Activated T-helper 2 cell treated with anti-CD3 and anti-CD28 coated beads, Interferon-gamma antibody, Interleukin-2, Interleukin-4, amounts not matched to agents 10 μg/mL and 5 μg/mL and 100 μg/mL, durations not matched to agents 14 hours and 24 hours and 36 hours (primary cell): Measurements from ENCODE around the gene IGSF8. TPM values are rescaled to one million over a fixed set of nuclear protein-coding genes. Genes with fewer than 3 reads are reported as not detected.
"Not testable (repeated sequence)": the region's sequence is repeated elsewhere in the genome, so short reads cannot be mapped to it uniquely, and the experiment has no call there.

Source experiments
- DNase-seq: peaks from one replicate; pipeline ENCODE4 v3.0.0; 2021; ENCODE audit warnings: low spot score
- H3K27ac Mint-ChIP-seq: one replicate; pipeline ENCODE4 v1.8.0; 2021; ENCODE audit warnings: mixed read lengths
- H3K27me3 Mint-ChIP-seq: one replicate; pipeline ENCODE4 v1.8.0; 2021; ENCODE audit warnings: low read depth, mixed read lengths
- H3K36me3 Mint-ChIP-seq: one replicate; pipeline ENCODE4 v1.8.0; 2021; ENCODE audit warnings: low read depth, mixed read lengths
- H3K4me1 Mint-ChIP-seq: one replicate; pipeline ENCODE4 v1.8.0; 2021; ENCODE audit warnings: low read depth, mixed read lengths
- H3K4me3 Mint-ChIP-seq: one replicate; pipeline ENCODE4 v1.8.0; 2021; ENCODE audit warnings: low read depth, mild to moderate bottlenecking, moderate library complexity, mixed read lengths
- H3K9me3 Mint-ChIP-seq: one replicate; pipeline ENCODE4 v1.8.0; 2021; ENCODE audit warnings: mixed read lengths
- intact Hi-C: fragments of 100-400 bp; cut with micrococcal nuclease; formaldehyde crosslinking; loops from one replicate; pipeline ENCODE4 v1.15.1; 2023
- total RNA-seq: library from RNA; stranded (reverse); gene quantifications from 2 replicates; pipeline ENCODE4 v1.2.3, GENCODE V29; 2022

Gene IGSF8
- total RNA-seq, 1 donor from 2014 or later, result 34.1 TPM

GRCh38 chr1:160122978-160123495 is 24.6 kb upstream of the IGSF8 start:
- H3K4me1 Mint-ChIP-seq, result no peaks in the 10 kb centered on the region
- no peaks in the 10 kb centered on the region for H3K36me3 Mint-ChIP-seq
- DNase-seq, result no peak
- H3K27ac Mint-ChIP-seq, result no peak overlapping the region
- H3K4me3 Mint-ChIP-seq, result no peak overlapping the region
- peaks cover 8% of the 10 kb centered on the region for H3K27me3 Mint-ChIP-seq
- intact Hi-C loops, result no loop called here
- H3K9me3 Mint-ChIP-seq, result no peaks in the 10 kb centered on the region

DNA sequence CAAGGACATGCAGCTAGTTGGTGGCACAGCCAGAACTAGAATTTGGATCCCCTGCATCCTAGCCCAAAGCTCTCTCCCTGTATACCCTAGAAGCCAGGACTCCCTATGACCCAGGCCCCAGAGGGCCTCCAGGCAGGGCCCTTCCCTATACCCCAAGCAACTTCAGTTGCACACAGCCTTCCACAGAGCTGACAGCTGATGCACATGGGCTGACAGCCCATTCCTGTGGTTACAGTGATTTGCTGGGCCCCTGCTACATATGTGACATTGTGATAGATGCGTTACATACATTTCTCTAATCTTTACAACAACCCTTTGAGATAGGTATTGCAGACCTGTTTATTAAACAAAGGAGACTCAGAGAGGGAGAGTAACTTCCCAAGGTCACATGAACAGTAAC is 23.0 kb upstream of the IGSF8 start:
- H3K36me3 Mint-ChIP-seq, result no peaks in the 10 kb centered on the region
- peaks cover 8% of the 10 kb centered on the region for H3K27me3 Mint-ChIP-seq
- intact Hi-C loops, result no loop called here
- H3K9me3 Mint-ChIP-seq, result no peaks in the 10 kb centered on the region
- no peak for DNase-seq
- H3K4me1 Mint-ChIP-seq, result no peaks in the 10 kb centered on the region
- no peak overlapping the region for H3K4me3 Mint-ChIP-seq
- no peak overlapping the region for H3K27ac Mint-ChIP-seq

DNA sequence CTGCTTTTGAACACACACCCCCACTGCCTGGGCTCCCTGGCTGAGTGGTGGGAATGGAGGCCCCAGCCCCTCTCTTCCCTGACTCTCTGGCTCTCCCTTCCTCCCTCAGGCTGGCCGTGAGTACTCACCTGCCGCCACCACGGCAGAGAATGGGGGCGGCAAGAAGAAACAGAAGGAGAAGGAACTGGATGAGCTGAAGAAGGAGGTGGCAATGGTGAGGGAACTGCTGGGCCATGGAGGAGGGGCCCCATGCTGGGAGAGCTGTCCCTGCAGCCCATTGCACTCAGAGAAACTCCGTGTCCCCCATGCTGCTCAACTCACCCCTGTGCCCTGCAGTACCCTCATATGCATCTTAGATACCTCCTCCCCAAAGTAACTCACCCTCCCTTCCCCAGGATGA is 22.4 kb upstream of the IGSF8 start:
- H3K4me3 Mint-ChIP-seq, result no peak overlapping the region
- no peaks in the 10 kb centered on the region for H3K36me3 Mint-ChIP-seq
- H3K27me3 Mint-ChIP-seq, result peaks cover 8% of the 10 kb centered on the region
- intact Hi-C loops, result no loop called here
- no peaks in the 10 kb centered on the region for H3K4me1 Mint-ChIP-seq
- H3K27ac Mint-ChIP-seq, result no peak overlapping the region
- no peak for DNase-seq
- no peaks in the 10 kb centered on the region for H3K9me3 Mint-ChIP-seq

GRCh38 chr1:160118928-160119327 is 20.5 kb upstream of the IGSF8 start:
- H3K4me3 Mint-ChIP-seq, result no peak overlapping the region

GRCh38 chr1:160117709-160118183 is 19.3 kb upstream of the IGSF8 start:
- peaks cover 11% of the 10 kb centered on the region for H3K27me3 Mint-ChIP-seq
- H3K36me3 Mint-ChIP-seq, result no peaks in the 10 kb centered on the region
- H3K27ac Mint-ChIP-seq, result no peak overlapping the region
- intact Hi-C loops, result no loop called here
- DNase-seq, result no peak
- no peaks in the 10 kb centered on the region for H3K9me3 Mint-ChIP-seq
- H3K4me1 Mint-ChIP-seq, result no peaks in the 10 kb centered on the region
- no peak overlapping the region for H3K4me3 Mint-ChIP-seq

More at GRCh38 chr1:160118928-160119327, 20.5 kb upstream of the IGSF8 start:
- DNase-seq, result no peak
- no peaks in the 10 kb centered on the region for H3K36me3 Mint-ChIP-seq
- no peaks in the 10 kb centered on the region for H3K4me1 Mint-ChIP-seq
- H3K9me3 Mint-ChIP-seq, result no peaks in the 10 kb centered on the region
- peaks cover 11% of the 10 kb centered on the region for H3K27me3 Mint-ChIP-seq
- H3K27ac Mint-ChIP-seq, result no peak overlapping the region
- intact Hi-C loops, result no loop called here

DNA sequence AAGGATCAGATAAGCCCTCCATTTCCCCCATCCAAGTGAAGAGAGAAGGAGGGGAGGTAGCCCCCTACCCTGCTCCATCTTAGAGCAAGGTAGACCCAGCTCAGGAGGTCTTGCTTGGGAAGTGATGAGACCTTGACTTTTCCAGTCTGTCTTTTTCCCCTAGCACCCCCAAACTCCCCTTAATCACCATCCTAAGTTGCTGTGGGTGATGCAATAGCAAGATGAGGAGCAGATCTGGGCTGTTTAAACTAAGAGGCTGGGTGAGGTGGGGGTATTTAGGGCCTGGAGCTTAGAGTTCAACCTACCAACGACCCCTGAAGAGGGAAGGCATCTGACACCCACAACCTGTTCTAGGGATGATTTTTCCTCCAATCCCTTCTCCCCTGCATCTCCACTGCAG is 18.9 kb upstream of the IGSF8 start:
- Mint-ChIP-seq H3K27me3 (peaks cover 11% of the 10 kb centered on the region), H3K36me3 (no peaks in the 10 kb centered on the region), H3K4me3 (no peak overlapping the region), H3K9me3 (no peaks in the 10 kb centered on the region), H3K27ac (no peak overlapping the region), H3K4me1 (no peaks in the 10 kb centered on the region)
- intact Hi-C loops, result no loop called here
- DNase-seq, result no peak

- Mint-ChIP-seq H3K4me1 (no peaks in the 10 kb centered on the region), H3K9me3 (no peaks in the 10 kb centered on the region), H3K36me3 (no peaks in the 10 kb centered on the region), H3K4me3 (no peak overlapping the region), H3K27me3 (peaks cover 11% of the 10 kb centered on the region), H3K27ac (no peak overlapping the region)
- no peak for DNase-seq
- intact Hi-C loops, result no loop called here
These were observed 18.1 kb upstream of the IGSF8 start for GRCh38 chr1:160116283-160117147.

DNA sequence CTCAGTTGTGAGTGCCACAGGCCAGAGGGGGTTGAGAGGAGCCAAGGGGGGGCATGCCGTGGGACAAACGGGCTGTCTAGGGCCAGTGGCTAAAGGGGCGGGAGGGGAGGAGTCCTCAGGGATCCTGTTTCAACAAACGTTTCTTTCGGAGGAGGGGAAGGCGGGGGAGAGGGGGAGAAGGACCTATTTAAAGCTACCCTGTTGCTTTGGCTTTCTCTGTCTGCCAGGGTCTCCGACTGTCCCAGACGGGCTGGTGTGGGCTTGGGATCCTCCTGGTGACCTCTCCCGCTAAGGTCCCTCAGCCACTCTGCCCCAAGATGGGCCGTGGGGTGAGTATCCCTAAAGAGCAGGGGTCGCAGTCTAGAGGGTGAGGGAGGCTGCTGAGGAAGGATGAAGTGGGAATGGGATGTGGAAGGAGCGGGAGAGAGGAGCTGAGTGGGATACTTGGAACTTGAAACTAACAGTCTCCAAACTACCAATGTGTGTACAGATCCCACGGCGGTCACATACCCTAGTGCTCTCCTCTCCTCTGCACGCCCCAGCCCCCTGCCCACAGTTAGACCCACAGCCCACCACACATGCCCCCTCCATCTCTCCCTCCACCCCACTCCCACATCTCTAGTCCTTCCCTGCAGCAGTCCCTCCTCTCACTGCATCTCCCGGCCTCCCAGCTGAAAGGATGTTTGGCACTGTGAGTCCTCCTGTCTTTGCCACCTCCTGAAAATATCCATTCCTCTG is 17.3 kb upstream of the IGSF8 start, which contains the start of gene ATP1A2:
Gene ATP1A2, plus strand, starts transcription at position 215 of the 738 bp plus-strand sequence. Its CDS starts 103 bp downstream, at position 318.
- intact Hi-C loops, result no loop called here
- no peaks in the 10 kb centered on the region for H3K9me3 Mint-ChIP-seq
- H3K36me3 Mint-ChIP-seq, result no peaks in the 10 kb centered on the region
- no peaks in the 10 kb centered on the region for H3K4me1 Mint-ChIP-seq
- DNase-seq, result no peak
- no peak within 1 kb of the TSS for H3K27ac Mint-ChIP-seq
- no peak within 1 kb of the TSS for H3K4me3 Mint-ChIP-seq
- H3K27me3 Mint-ChIP-seq, result peaks cover 11% of the 10 kb centered on the region

DNA sequence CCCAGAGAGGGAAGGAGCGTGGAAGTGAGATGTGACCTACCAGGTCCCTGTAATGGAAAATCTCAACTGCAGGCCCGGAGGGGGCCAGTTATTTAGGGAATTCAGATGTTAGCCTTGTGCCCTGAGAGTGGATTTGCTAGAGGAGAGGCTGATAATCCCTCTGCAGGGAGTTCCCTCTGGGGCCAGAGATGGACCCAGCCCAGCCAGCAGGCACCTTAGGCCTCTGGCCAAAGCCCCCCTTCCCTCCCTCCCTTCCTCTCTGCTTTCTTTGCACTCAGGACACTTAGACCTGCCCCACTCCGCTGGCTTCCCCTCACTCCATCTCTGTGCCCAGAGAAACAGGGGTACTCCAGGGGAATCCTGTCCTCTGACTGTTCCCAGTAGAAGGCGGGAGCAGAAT is 15.7 kb upstream of the IGSF8 start:
- Mint-ChIP-seq H3K4me1 (no peaks in the 10 kb centered on the region), H3K9me3 (no peaks in the 10 kb centered on the region), H3K36me3 (no peaks in the 10 kb centered on the region), H3K27me3 (peaks cover 11% of the 10 kb centered on the region), H3K27ac (no peak overlapping the region), H3K4me3 (no peak overlapping the region)
- DNase-seq, result no peak
- intact Hi-C loops, result no loop called here

DNA sequence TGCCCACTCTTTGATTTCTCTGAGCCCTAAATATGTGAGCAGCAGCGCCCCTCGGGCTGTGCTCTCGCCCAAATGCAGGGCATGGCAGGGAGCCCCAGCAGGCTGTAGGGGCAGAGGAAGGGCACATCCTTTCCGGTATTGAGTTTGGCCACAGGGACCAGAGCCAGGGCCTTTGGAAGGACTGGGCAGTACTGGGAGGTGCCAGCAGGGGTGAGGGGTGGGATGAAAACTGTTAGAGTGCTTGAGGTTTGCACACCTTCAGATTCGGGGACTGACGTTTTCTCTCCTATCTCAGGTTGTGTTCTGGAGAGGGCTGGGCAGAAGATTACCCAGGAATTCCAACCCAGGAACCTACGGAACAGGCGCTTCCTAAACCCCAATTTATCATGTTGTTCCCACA is 15.0 kb upstream of the IGSF8 start:
- H3K36me3 Mint-ChIP-seq, result no peaks in the 10 kb centered on the region
- H3K4me1 Mint-ChIP-seq, result peaks cover 5% of the 10 kb centered on the region
- no peak for DNase-seq
- no peaks in the 10 kb centered on the region for H3K9me3 Mint-ChIP-seq
- no peak overlapping the region for H3K4me3 Mint-ChIP-seq
- peaks cover 7% of the 10 kb centered on the region for H3K27me3 Mint-ChIP-seq
- intact Hi-C loops, result no loop called here
- no peak overlapping the region for H3K27ac Mint-ChIP-seq

- no peaks in the 10 kb centered on the region for H3K9me3 Mint-ChIP-seq
- peaks cover 4% of the 10 kb centered on the region for H3K27me3 Mint-ChIP-seq
- intact Hi-C loops, result no loop called here
- H3K27ac Mint-ChIP-seq, result no peak overlapping the region
- H3K4me3 Mint-ChIP-seq, result no peak overlapping the region
- no peak for DNase-seq
- peaks cover 5% of the 10 kb centered on the region for H3K4me1 Mint-ChIP-seq
- H3K36me3 Mint-ChIP-seq, result no peaks in the 10 kb centered on the region
These were observed 13.9 kb upstream of the IGSF8 start for GRCh38 chr1:160112357-160112756.

GRCh38 chr1:160111462-160111861 is 13.0 kb upstream of the IGSF8 start:
- H3K4me1 Mint-ChIP-seq, H3K4me3 Mint-ChIP-seq, intact Hi-C loops, H3K27ac Mint-ChIP-seq, DNase-seq, H3K36me3 Mint-ChIP-seq, H3K27me3 Mint-ChIP-seq, H3K9me3 Mint-ChIP-seq: not testable (repeated sequence)

DNA sequence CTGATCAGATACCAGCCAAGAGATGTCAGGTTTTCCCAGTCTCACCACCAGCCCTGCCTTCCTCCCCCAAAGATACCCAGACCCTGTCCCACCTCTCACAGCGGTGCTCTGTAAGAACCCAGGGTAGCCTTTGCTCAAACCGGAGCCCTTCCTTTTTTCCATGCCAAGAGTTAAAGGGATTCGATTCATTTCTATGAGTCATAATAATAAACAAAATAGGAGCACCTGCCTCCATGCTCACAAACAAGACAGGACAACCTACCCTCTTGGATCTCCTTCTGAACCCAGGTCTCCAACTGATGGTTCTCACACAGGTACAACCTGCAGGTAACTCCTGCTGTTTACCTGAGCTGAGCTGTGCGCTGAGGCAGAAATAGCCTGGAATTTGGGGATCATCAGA is 11.3 kb upstream of the IGSF8 start:
- Mint-ChIP-seq H3K4me1 (peaks cover 5% of the 10 kb centered on the region), H3K9me3 (no peaks in the 10 kb centered on the region), H3K27ac (no peak overlapping the region)

More for the DNA sequence above, 11.3 kb upstream of the IGSF8 start:
- Mint-ChIP-seq H3K36me3 (no peaks in the 10 kb centered on the region), H3K4me3 (no peak overlapping the region), H3K27me3 (peaks cover 6% of the 10 kb centered on the region)
- intact Hi-C loops, result no loop called here
- DNase-seq, result no peak
